NCI-H748 (cell line): Measurements from ENCODE around the gene IRF2.
"Not testable (repeated sequence)": the region's sequence is repeated elsewhere in the genome, so short reads cannot be mapped to it uniquely, and the experiment has no call there.

ENCODE experiments used
- DNase-seq: peaks from one replicate; lab custom pipeline; 2025; ENCODE audit not compliant: unreplicated experiment; lab: John Stamatoyannopoulos, UW

The IRF2 gene

DNA sequence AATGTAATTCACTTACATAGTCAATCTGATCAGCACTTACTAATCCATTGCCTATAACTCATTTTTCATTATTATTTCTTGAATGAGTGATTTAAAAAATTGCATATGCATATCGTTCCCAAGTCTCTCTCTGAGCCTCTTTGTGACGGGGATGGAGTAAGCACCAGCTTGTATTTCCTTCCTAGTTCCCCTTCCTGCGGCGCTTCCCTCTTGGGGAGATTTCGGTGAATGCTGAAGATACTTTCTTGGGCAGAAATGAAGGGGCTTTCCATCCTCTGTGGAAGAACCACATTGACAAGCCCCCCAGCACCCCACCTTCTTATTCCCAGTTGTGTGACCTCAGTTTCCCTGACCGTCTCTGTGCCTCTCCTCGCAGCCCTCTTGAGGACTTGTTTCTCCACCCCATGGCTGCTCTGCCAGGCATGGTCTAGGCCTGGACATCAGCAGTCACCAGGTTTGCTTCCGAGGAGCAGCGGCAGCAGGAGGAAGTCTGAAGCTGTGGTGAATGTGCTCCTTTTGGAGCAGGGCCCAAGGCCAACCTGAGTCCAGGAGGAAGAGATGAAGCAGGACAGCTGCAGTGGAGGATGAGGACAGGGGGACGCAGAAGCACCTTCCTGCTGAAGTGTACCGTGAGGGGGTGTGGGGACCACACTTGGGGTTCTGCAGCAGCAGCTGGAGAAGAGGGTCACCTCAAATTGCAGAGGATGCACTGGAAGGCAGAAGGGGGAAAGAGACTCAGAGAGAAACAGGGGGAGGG lies 124.9 kb downstream of the IRF2 start:
- DNase-seq, result no peak

DNA sequence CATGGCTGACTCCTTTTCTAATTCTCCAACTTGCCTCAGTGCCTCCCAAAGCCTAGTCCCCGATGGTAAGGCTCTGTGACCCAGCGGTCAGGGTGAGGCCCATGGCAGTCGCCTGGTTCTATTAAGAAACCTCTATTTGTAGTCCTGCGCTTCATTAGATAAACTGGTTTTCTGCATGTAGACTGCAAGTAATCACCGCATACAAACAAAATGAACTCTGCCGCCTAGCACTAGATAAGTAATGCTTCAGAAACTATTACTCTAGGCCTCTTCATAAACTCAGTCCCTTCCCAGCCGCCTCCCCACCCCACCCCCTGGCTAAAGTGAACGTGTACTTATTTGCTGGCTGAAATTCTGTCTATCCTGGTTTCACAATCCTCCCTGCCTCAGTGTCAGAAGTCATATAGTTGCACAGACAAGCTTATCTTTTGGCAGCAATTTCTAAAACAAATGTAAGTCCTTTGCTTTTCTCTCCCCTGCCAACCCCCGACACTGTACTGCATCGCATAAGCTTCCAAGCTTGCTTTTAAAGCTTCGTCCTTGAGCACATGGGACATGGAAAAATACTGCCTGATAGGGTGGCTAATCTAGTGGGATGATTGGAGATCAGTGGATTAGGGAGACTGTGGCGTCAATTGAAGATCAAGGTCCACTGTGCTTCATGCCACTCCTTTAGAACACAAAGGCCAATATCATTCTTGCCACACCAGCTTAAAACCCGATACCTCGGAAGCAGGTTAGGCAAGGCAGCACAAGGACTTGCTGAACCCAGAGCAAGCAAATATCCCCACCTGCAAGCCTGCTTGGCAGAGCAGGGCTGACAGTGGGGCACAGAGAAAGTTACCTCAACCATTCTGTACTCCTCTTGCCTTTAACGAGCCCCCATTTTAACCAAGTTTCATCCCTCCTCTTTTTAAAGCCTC lies 125.8 kb downstream of the IRF2 start:
- no peak for DNase-seq

DNA sequence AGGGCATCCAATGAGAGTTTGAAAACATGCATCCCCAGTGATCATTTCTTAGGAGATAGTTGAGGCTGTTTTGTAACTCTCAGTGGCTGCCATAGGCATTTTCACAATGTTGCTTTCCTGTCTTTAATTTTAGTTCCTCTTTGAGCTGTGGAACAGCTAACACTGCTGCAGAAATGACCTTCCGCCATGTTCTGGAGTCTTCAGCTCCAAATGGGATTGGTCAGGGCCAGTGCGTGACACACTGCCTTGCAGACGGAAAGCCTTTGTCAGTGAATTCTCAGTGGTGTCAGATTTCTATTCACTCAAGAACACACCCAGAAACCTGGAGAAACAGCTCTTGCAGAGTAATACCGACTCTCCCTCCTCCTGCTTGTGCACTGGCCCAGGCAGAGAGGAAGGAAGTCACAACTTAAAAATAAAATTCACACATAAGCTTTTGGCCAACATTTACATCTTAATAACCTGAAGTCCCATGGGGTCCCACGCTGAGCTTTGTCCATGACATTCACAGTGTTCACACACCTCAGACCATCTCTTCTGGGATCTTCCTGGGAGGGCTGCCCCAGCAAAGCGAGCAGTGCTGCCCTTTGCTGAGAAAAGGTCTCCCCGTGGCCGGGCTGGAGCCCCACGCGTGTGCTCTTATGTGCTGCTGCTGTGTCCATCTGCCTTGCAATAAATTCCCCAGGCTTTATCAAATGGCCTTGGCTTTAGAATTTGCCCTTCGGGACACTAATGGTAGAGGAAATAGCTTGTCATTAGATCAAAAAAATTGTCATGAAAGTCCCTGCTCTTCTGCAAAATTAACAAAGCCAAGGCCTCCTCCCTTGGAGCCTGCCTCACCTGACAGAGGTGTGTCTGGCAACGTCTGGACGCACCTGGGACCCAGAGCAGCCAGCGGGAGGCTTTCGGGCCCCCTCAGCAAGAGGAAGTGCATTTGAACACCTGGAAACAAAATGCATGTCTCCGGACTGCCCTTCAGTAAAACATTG lies 126.8 kb downstream of the IRF2 start:
- peak; percentile 87 for DNase-seq

DNA sequence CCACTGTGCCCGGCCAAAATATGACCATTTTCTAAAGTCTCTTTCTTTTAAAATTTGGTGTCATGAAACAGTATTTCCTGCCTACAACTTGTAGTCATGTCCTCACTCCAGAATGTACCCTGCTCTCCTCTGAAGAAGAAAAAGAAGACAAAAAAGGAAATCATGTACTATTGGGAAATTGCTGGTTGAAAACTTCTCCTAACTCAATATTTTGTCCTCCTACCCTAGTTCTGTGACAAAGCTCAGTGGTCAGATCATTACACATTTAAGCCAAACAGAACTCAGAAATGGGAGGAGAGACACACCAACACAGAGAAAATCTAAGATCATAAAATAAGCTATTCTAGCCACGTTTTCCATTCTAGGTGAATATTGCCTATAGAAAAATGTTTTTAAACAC lies 127.7 kb downstream of the IRF2 start:
- no peak for DNase-seq

DNA sequence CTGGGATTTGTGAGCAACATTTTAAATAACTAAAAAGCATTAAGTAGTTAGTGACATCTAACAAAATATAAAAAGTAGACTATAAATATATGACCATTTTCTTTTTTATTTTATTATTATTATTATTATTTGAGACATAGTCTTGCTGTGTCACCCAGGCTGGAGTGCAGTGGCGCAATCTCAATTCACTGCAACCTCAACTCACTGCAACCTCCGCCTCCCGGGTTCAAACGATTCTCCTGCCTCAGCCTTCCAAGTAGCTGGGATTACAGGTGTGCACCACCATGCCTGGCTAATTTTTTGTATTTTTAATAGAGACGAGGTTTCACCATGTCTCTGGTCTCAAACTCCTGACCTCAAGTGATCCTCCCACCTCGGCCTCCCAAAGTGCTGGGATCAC lies 128.1 kb downstream of the IRF2 start:
- DNase-seq, result not testable (repeated sequence)

DNA sequence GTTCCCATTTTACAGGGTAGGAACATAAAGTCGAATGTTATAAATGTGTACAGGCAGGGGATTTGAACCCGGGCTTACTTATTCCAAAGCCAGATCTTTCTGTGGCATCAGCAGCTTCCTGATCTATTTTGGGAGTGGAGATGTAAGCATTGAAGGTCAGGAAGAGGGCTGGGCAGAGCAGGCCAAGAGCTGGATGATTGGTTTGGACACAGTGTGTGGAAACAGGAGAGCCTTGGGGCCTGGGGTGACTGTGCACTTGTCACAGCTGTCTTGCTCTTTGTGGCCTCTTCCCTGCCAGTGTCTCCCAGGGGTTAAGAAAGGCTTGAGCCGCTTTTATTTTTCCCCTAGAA lies 128.8 kb downstream of the IRF2 start:
- no peak for DNase-seq

DNA sequence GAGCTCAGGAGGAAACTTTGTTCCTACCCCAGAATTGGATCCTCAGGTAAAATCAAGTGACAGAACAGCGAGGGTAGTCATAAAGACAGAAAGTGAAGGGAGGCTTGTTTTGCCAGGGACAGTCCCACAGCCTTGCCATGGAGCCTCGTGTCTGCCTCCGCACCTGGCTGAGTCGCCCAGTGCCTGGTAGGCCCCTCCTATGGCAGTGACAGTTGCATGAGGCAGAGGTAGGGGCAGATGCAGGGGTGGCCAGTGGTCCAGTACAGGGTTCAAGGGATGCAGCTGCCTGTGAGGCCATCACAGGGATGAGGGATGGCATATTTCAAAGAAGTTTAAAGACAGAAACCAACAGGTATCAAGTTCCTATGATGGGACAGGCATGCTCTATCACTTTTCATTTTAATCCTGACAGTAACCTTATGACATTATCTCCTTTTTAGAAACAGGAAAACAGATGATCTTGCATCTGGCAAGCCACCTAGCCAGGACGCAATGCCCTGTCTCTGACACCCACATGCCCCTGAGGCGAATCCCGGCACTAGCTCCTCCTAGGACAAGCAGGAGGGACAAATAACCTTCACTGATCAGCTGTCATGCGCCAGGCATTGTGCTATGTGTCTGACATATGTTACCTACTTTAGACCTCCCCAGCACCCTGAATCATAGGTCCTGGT lies 129.3 kb downstream of the IRF2 start:
- DNase-seq, result no peak

DNA sequence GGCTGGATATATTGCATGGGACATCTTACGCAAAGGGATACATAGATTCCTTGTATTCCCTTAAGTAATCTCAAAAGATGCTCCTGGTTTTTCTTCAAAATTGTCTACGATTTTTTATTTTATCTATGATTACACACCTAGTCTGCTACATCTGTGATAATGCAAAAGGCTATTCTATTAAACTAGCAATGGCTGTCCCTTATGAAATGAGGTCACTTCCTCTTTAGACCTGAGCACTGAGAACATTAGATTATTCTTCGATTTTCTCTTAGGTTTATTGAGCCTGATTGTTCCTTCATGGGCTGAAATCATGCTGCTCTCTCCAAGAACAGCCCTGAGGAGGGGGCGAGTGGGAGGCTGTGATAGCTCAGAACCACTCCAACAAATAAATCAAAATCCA lies 129.9 kb downstream of the IRF2 start:
- no peak for DNase-seq

DNA sequence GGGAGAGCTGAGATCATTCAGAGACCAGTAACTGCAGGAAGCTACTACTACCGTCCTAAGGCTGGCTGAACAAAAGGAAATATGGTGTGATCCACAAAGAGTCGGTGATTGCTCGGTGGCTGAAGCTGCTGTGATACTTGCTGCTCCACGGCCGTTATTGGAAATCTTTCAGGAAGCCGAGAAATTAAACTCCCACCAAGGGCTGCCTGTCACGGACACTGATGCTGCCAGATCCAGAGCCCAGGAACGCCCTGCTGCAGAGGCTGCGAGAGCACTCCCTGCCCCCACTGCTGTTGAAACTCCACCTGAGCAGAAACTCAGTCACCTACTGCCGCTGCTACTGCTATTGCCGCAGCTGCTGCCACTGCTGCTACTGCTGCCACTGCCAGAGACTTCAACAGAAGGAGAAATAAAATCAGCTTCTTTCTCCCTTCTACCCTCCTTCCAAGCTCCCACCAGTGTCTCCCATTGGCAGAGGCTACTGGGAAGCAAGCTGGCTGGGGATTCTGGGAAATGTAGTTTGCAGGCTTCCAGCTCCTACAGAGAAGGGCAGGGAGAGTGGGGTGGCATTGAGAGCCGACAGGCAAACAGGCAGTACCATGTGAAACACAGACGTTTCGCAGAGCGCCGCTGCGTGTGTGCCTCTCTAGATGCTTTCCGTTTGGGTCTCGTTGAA lies 130.7 kb downstream of the IRF2 start:
- DNase-seq, result peak; percentile 85

DNA sequence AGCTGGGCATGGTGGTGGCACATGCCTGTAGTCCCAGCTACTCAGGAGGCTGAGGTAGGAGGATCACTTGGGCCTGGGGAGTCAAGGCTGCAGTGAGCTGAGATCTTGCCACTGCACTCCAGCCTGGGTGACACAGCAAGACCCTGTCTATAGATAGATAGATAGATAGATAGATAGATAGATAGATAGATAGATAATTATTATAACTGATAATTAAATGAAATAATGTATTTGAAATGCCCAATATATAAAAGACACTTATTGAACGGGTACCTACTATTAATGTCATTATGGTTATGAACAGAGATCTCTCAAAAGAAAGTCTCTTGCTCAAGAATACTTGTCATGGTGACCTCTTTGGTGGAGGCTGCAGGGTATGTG lies 131.5 kb downstream of the IRF2 start:
- DNase-seq, result not testable (repeated sequence)

DNA sequence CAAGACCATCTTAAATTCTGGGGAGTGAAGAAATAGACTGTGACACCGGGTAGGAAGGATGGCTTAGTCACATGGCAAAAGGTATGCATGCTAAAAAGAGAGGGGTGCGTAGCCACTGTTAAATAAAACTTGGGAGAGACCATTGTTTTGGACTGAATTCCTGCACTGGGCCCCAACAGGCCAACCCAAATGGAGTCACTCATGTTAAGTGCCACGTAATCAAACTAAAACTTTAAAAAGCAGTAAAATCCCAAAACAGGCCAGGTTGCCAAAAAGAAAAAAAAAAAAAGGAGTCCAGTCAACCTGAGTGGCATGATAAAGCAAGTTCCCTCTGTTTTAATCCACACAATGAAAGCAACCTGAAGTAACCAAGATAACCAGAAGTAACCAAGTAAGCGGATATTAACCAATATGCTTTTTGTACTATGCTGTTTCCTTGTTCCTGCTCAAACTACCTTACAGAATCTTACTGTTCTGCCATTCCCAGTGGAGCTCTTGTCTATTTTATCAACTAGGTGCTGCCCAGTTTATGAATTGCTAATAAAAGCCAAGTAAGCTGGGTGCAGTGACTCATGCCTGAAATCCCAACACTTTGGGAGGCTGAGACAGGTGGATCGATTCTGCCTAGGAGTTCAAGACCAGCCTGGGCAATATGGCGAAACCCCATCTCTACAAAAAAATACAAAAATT lies 132.0 kb downstream of the IRF2 start:
- no peak for DNase-seq

DNA sequence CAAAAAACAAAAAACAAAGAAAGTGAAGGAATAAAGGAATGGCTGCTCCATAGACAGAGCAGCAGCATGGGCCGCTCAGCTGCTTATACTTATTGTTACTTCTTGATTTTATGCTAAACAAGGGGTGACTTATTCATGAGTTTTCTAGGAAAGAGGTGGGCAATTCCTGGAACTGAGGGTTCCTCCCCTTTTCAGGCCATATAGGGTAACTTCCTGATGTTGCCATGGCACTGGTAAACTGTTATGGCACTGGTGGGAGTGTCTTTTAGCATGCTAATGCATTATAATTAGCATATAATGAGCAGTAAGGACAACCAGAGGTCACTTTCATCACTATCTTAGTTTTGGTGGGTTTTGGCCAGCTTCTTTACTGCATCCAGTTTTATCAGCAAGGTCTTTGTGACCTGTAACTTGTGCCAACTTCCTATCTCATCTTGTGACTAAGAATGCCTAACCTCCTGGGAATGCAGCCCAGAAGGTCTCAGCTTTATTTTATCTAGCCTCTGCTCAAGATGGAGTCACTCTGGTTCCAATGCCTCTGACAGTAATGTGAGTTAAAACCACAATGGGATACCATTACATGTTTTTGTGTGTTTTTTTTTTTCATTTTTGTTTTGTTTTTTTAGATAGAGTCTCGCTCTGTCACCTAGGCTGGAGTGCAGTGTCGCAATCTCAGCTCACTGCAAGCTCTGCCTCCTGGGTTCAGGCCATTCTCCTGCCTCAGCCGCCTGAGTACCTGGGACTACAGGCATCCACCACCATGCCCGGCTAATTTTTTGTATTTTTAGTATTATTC lies 134.8 kb downstream of the IRF2 start:
- not testable (repeated sequence) for DNase-seq

DNA sequence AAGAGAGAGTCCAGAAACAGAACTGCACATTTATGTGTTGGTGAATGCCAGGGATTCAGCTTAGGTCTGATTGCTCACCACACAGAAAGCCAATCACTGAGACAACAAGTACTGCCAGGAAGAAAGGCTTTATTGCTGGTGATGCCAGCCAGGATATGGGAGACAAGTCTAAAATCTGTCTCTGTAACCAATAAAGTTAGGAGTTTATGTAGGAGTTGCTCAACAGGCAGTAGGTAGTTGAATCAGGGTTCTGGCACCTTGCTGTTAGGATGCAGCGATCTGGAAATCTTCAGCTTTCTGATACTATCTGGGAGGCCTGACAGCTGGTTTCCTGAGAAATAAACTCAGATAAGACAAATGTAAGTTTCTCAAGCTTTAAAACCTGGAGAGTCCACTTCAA lies 136.4 kb downstream of the IRF2 start:
- no peak for DNase-seq
